IMR-90 (cell line): ENCODE results near the gene CNTN3. TPM values are rescaled to one million over a fixed set of nuclear protein-coding genes. Genes with fewer than 3 reads are reported as not detected.

Experiments
- ATAC-seq: fragments of 200-7000 bp; cut with Tn5 transposase; 2 replicates; pipeline ENCODE4 v1.9.1; 2020; ENCODE audit warnings: low read depth, mild to moderate bottlenecking, moderate library complexity
- BruUV-seq: library from RNA; stranded (reverse); fragments of 400-500 nt; replicated peaks from 2 replicates; lab custom pipeline; 2021; lab: Mats Ljungman, UMichigan
- CTCF ChIA-PET: fragments of 300-600 bp; formaldehyde crosslinking; extraction: SDS; loops from one replicate; lab custom pipeline; 2021; ENCODE audit warnings: antibody characterized with exemption; lab: Yijun Ruan, JAX
- POLR2A ChIA-PET: fragments of 300-600 bp; sonication (Branson Sonifier 250); formaldehyde crosslinking; loops from one replicate; lab custom pipeline; 2022; ENCODE audit warnings: antibody characterized with exemption; ENCODE audit not compliant: unreplicated experiment; lab: Charles Lee
- DNase-seq: peaks from one replicate; pipeline ENCODE4 v3.0.0; 2013
- H2AFZ ChIP-seq: replicated peaks from 2 replicates; pipeline ENCODE3; 2013; ENCODE audit warnings: low read length, mild to moderate bottlenecking; ENCODE audit not compliant: poor library complexity
- H2AK5ac ChIP-seq: 2 replicates; pipeline ENCODE4 v1.6.1; 2013; ENCODE audit warnings: low read depth, low read length, inconsistent platforms
- H2AK9ac ChIP-seq: replicated peaks from 2 replicates; pipeline ENCODE3; 2013; ENCODE audit warnings: mild to moderate bottlenecking, low read depth, low read length, moderate library complexity; ENCODE audit not compliant: poor library complexity
- H2BK120ac ChIP-seq: 2 replicates; pipeline ENCODE4 v1.6.1; 2013; ENCODE audit warnings: low read depth, low read length, inconsistent platforms
- H2BK15ac ChIP-seq: 3 replicates; pipeline ENCODE4 v1.6.1; 2013; ENCODE audit warnings: low read depth, low read length, inconsistent platforms
- H2BK20ac ChIP-seq: 2 replicates; pipeline ENCODE4 v1.6.1; 2013; ENCODE audit warnings: low read depth, mild to moderate bottlenecking, inconsistent platforms, low read length, moderate library complexity
- H2BK5ac ChIP-seq: 2 replicates; pipeline ENCODE4 v1.6.1; 2013; ENCODE audit warnings: mild to moderate bottlenecking, low read depth, low read length, inconsistent platforms; ENCODE audit not compliant: poor library complexity, severe bottlenecking
- H3K14ac ChIP-seq: replicated peaks from 2 replicates; pipeline ENCODE4 v1.6.1; 2013; ENCODE audit warnings: low read depth, low read length, inconsistent platforms
- H3K18ac ChIP-seq: 2 replicates; pipeline ENCODE4 v1.6.1; 2013; ENCODE audit warnings: low read depth, low read length, control low read depth
- H3K23ac ChIP-seq: 2 replicates; pipeline ENCODE4 v1.6.1; 2013; ENCODE audit warnings: low read depth, low read length, inconsistent platforms
- H3K27ac ChIP-seq: 2 replicates; pipeline ENCODE4 v1.5.1; 2013; ENCODE audit warnings: mild to moderate bottlenecking, control low read depth, low read length; ENCODE audit not compliant: insufficient read depth
- H3K27me3 ChIP-seq: 2 replicates; pipeline ENCODE4 v1.6.1; 2013; ENCODE audit warnings: low read length; ENCODE audit not compliant: control insufficient read depth, insufficient read depth
- H3K36me3 ChIP-seq: 2 replicates; pipeline ENCODE4 v1.6.1; 2013; ENCODE audit warnings: low read length, mixed read lengths; ENCODE audit not compliant: control insufficient read depth, insufficient read depth
- H3K4ac ChIP-seq: 2 replicates; pipeline ENCODE4 v1.6.1; 2013; ENCODE audit warnings: low read depth, low read length, inconsistent platforms
- H3K4me1 ChIP-seq: 2 replicates; pipeline ENCODE4 v1.6.1; 2013; ENCODE audit warnings: low read length, mixed read lengths; ENCODE audit not compliant: control insufficient read depth, insufficient read depth
- H3K4me2 ChIP-seq: 2 replicates; pipeline ENCODE4 v1.6.1; 2013; ENCODE audit warnings: low read depth, mild to moderate bottlenecking, control low read depth, low read length, moderate library complexity
- H3K4me3 ChIP-seq: 2 replicates; pipeline ENCODE4 v1.5.1; 2013; ENCODE audit warnings: low read depth, mild to moderate bottlenecking, control low read depth, low read length, moderate library complexity; ENCODE audit not compliant: insufficient read depth
- H3K56ac ChIP-seq: 2 replicates; pipeline ENCODE4 v1.6.1; 2013; ENCODE audit warnings: low read length, inconsistent platforms; ENCODE audit not compliant: insufficient read depth; ENCODE audit errors: extremely low read depth
- H3K79me1 ChIP-seq, 2 experiments: 2 replicates each; pipeline ENCODE4 v1.6.1; 2013; ENCODE audit warnings: low read length in 2 of 2, inconsistent platforms in 1 of 2, low read depth in 1 of 2
- H3K9ac ChIP-seq: 2 replicates; pipeline ENCODE4 v1.6.1; 2013; ENCODE audit warnings: low read depth, low read length, control low read depth
- H3K9me1 ChIP-seq: 2 replicates; pipeline ENCODE4 v1.6.1; 2013; ENCODE audit warnings: low read length, inconsistent platforms; ENCODE audit not compliant: insufficient read depth
- H3K9me3 ChIP-seq: 2 replicates; pipeline ENCODE4 v1.6.1; 2013; ENCODE audit warnings: low read length; ENCODE audit not compliant: control insufficient read depth, insufficient read depth
- H4K20me1 ChIP-seq: 2 replicates; pipeline ENCODE4 v1.6.1; 2013; ENCODE audit warnings: low read length, inconsistent platforms; ENCODE audit not compliant: insufficient read depth
- H4K5ac ChIP-seq: 2 replicates; pipeline ENCODE4 v1.6.1; 2013; ENCODE audit warnings: mild to moderate bottlenecking, low read depth, low read length, control low read depth
- H4K8ac ChIP-seq, 2 experiments: 2 replicates each; pipeline ENCODE4 v1.6.1; 2013; ENCODE audit warnings: low read depth in 2 of 2, low read length in 2 of 2, control low read depth in 1 of 2, inconsistent platforms in 1 of 2
- H4K91ac ChIP-seq: 2 replicates; pipeline ENCODE4 v1.6.1; 2013; ENCODE audit warnings: low read depth, low read length, inconsistent platforms; ENCODE audit not compliant: insufficient read depth
- BHLHE40 ChIP-seq: fragments of 150-350 bp; IDR thresholded peaks from 2 replicates; pipeline ENCODE4 v1.6.1; 2016; ENCODE audit warnings: mild to moderate bottlenecking, low read depth, low read length
- CHD1 ChIP-seq: IDR thresholded peaks from 2 replicates; pipeline ENCODE4 v1.6.1; 2012; ENCODE audit warnings: low read depth, low read length, improper control_type of control experiment
- MAZ ChIP-seq: IDR thresholded peaks from 2 replicates; pipeline ENCODE4 v1.6.1; 2012; ENCODE audit warnings: low read depth, mild to moderate bottlenecking, low read length, improper control_type of control experiment, moderate library complexity, borderline replicate concordance
- MXI1 ChIP-seq: IDR thresholded peaks from 2 replicates; pipeline ENCODE4 v1.6.1; 2012; ENCODE audit warnings: low read depth, mild to moderate bottlenecking, low read length, moderate library complexity, borderline replicate concordance
- NFE2L2 ChIP-seq: fragments of 150-350 bp; IDR thresholded peaks from 2 replicates; pipeline ENCODE4 v1.6.1; 2016; ENCODE audit warnings: low read depth, mild to moderate bottlenecking, low read length
- RAD21 ChIP-seq: IDR thresholded peaks from 2 replicates; pipeline ENCODE4 v1.6.1; 2012; ENCODE audit warnings: low read length, improper control_type of control experiment
- RCOR1 ChIP-seq: IDR thresholded peaks from 2 replicates; pipeline ENCODE4 v1.6.1; 2012; ENCODE audit warnings: mild to moderate bottlenecking, low read length, improper control_type of control experiment; ENCODE audit not compliant: insufficient replicate concordance
- WGBS, 2 experiments: methylation state at CpG; one replicate each; pipeline versions ENCODE4 v1.1.5 to v1.1.7; 2013; ENCODE audit warnings: missing lambda C conversion rate in 2 of 2; ENCODE audit not compliant: insufficient read length in 1 of 2; ENCODE audit errors: extremely low coverage in 2 of 2; 5-methylcytosine and 5-hydroxymethylcytosine counted together
- dilution Hi-C: fragments of 300-500 bp; cut with HindIII; formaldehyde crosslinking; loops from one replicate; pipeline ENCODE4 v1.14.3; 2018; ENCODE audit warnings: low sequenced_read_pairs; ENCODE audit not compliant: unreplicated experiment
- in situ Hi-C: fragments of 300-500 bp; cut with MboI; formaldehyde crosslinking; loops from 3 replicates; pipeline ENCODE4 v1.14.3; 2019; ENCODE audit warnings: low sequenced_read_pairs, inconsistent platforms, mixed read lengths
- intact Hi-C: fragments of 100-400 bp; cut with micrococcal nuclease; formaldehyde crosslinking; loops from 2 replicates; pipeline ENCODE4 v1.10.0; 2022
- polyA plus RNA-seq, 3 experiments: library from polyadenylated mRNA; depleted of rRNA; stranded (reverse); fragments of >200 nt; gene quantifications; 2 replicates each; pipeline ENCODE4 v1.2.3, GENCODE V29; 2012; ENCODE audit warnings: low replicate concordance in 1 of 3
- total RNA-seq: library from RNA; depleted of rRNA; stranded (reverse); fragments of >200 nt; gene quantifications from 2 replicates; pipeline ENCODE4 v1.2.3, GENCODE V29; 2012

Gene CNTN3
- total and polyA plus RNA-seq, 2 of the 4 experiments (the other 2 are of a cell fraction), result 3.5 to 3.6 TPM

- Histone ChIP-seq H3K27ac (no peak overlapping the region), H2BK5ac (no peak overlapping the region), H3K27me3 (no peaks in the 10 kb centered on the region), H3K9me1 (no peaks in the 10 kb centered on the region), H3K23ac (no peak overlapping the region), H4K91ac (no peak overlapping the region), H4K5ac (no peak overlapping the region), H3K4me2 (no peak overlapping the region), H2AK9ac (no peak overlapping the region), H3K18ac (no peak overlapping the region), H3K4me1 (peaks cover 6% of the 10 kb centered on the region), H3K56ac (no peak overlapping the region), H4K20me1 (no peaks in the 10 kb centered on the region), H3K79me1 (peaks cover 3 to 8% of the 10 kb centered on the region in 2 experiments; a peak in 2 of 4 replicates), H2AK5ac (no peak overlapping the region), H2BK120ac (no peak overlapping the region), H3K9ac (no peak overlapping the region), H3K14ac (no peak overlapping the region), H3K36me3 (no peaks in the 10 kb centered on the region), H3K4me3 (no peak overlapping the region), H2BK15ac (no peak overlapping the region), H4K8ac (no peak overlapping the region), H2AFZ (no peak overlapping the region), H3K4ac (no peak overlapping the region), H2BK20ac (no peak overlapping the region), H3K9me3 (no peaks in the 10 kb centered on the region)
- no CpG with 5 or more reads among the region's 3 CpGs for WGBS, 2 experiments
- TF ChIP-seq MXI1 (no peak), CHD1 (no peak), RAD21 (no peak), MAZ (no peak), RCOR1 (no peak), NFE2L2 (no peak), BHLHE40 (no peak)
- intact Hi-C loops (no loop called here), in situ Hi-C loops (no loop called here), dilution Hi-C loops (no loop called here)
- ChIA-PET POLR2A (no interaction called here), CTCF (no interaction called here)
- no TSS peak for BruUV-seq
- DNase-seq (no peak), ATAC-seq (no peak)
These were observed 21.3 kb downstream of the CNTN3 start for GRCh38 chr3:74593152-74593551.
